ENCODE measurements around the gene GLS2.

DNA sequence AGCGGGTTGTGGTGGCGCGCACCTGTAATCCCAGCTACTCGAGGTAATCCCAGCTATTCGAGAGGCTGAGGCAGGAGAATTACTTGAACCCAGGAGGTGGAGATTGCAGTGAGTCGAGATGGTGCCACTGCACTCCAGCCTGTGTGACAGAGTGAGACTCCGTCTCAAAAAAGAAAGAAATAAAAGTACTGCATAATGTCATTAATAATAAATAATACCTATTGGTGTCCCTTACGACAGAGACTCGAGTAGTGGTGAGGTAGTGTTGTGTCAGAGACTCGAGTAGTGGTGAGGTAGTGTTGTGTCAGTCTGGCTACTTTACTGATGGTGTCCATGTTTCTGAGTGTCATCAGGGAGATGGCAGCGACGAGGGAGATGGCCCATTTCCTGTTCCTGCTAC, 1.3 kb downstream of the GLS2 start:
- TF ChIP-seq, protein P1, sequence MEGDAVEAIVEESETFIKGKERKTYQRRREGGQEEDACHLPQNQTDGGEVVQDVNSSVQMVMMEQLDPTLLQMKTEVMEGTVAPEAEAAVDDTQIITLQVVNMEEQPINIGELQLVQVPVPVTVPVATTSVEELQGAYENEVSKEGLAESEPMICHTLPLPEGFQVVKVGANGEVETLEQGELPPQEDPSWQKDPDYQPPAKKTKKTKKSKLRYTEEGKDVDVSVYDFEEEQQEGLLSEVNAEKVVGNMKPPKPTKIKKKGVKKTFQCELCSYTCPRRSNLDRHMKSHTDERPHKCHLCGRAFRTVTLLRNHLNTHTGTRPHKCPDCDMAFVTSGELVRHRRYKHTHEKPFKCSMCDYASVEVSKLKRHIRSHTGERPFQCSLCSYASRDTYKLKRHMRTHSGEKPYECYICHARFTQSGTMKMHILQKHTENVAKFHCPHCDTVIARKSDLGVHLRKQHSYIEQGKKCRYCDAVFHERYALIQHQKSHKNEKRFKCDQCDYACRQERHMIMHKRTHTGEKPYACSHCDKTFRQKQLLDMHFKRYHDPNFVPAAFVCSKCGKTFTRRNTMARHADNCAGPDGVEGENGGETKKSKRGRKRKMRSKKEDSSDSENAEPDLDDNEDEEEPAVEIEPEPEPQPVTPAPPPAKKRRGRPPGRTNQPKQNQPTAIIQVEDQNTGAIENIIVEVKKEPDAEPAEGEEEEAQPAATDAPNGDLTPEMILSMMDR (IDR thresholded peaks at IDR 0.05): no peak
- TF ChIP-seq EP300 (IDR thresholded peaks at IDR 0.05) (no peak), POLR2A (IDR thresholded peaks at IDR 0.05) (no peak)
